ENCODE data around the gene WHRN.

GRCh38 chr9:114409842-114410241, 95.4 kb downstream of the WHRN start:
- TF ChIP-seq CTCF (conservative IDR thresholded peaks at IDR 0.05), result no peak
- TF ChIP-seq EZH2 (IDR thresholded peaks at IDR 0.05; ENCODE audit: low read depth), result no peak

Data from PC-9 (cell line).